T47D (cell line): ENCODE data around the gene KCNJ16.
A peak's percentile ranks its signal among the peaks of the same experiment; 100 is the strongest.

ENCODE experiments used
- DNase-seq, 2 experiments: peaks; one replicate each; pipeline versions ENCODE4 v3.0.0 to v3.0.0-alpha.2; 2011 to 2012; ENCODE audit warnings: low read depth in 1 of 2, low spot score in 1 of 2
- JUND ChIP-seq: IDR thresholded peaks from 2 replicates; pipeline ENCODE4 v1.6.1; 2012; ENCODE audit warnings: low read depth
- in situ Hi-C: cut with HindIII; loops from 2 replicates; pipeline ENCODE4 v1.10.0; 2016; ENCODE audit warnings: low sequenced_read_pairs, low pct_unique_long_range_greater_than_20kb

Gene KCNJ16

DNA sequence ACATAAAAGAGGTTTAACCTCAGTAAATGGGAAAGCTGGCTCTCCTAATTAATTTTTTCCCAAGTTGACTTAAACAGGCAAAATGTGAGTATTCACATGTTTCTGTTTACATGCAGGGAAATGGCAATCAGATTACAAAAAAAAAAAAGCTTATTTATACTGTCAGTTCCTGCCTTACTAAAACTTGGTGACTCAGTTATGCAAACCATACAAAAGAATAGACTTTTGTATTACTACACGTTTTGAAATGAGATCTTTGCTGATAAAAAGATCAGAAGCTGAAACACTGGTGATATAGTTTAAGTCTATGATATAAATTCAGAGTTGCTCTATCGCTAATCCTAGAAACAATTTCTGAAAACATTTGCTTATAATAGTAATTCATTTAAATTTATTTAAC, 85.0 kb downstream of the KCNJ16 start:
- TF ChIP-seq JUND: no peak
- in situ Hi-C loops: no loop called here
- no peak for DNase-seq

DNA sequence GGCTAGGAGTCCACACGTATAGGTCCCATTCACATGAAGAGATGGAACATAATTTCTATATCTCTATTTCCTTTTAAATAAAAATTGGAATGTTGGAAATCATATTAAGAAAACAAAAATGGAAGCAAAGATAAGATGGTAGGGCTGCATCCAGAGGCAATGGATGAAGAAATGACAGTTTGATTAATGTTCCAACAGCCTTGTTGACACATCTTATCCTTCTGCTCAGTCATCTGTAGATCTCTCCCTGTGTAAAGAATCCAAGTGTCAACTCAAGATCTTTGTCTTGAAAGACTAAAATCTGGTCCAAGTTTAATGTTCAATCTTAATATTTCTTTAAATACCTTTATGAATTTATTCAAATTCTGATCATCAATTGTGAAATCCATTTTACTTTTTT, 86.5 kb downstream of the KCNJ16 start:
- in situ Hi-C loops: no loop called here
- DNase-seq: no peak
- peak; percentile 93; the same call in 1 of the 2 replicates for TF ChIP-seq JUND

DNA sequence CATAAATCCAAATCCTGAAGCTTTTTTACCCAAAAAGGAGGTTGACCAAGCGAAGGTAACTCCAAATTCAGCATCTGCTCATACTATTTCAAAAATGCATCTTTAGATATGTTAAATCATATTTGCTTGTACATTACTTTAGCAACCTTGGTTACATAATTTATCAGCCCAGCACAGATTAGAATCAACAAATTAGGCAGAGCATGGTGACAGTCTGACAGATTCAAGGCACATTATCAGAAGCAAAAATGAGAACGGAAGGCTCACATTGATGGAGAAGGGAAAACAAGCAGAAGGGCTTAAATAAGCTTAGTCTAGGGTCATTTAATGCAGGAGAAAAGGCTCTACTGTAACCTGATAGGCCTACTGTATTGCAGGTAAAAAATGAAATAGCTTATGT, 90.4 kb downstream of the KCNJ16 start:
- no peak for DNase-seq
- in situ Hi-C loops: no loop called here
- no peak for TF ChIP-seq JUND

DNA sequence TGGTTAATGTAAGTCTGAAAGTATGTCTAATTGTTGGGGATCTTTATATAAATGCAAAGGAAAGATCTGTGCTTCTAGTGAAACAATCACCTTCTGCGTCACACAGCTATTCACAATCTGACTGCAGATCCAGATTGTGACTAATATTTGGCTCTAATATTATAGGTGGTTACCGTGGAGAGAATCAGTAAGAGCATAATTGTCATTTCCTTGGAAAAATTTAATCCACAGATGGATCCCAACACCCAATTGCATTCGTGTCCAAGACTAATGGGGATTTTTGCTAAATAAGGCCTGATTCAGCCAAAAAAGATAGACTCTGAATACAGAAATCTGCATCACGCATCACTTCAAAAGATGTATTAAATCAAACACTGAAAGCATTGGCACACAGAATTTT, 91.6 kb downstream of the KCNJ16 start:
- DNase-seq: no peak
- TF ChIP-seq JUND: no peak
- in situ Hi-C loops: no loop called here

DNA sequence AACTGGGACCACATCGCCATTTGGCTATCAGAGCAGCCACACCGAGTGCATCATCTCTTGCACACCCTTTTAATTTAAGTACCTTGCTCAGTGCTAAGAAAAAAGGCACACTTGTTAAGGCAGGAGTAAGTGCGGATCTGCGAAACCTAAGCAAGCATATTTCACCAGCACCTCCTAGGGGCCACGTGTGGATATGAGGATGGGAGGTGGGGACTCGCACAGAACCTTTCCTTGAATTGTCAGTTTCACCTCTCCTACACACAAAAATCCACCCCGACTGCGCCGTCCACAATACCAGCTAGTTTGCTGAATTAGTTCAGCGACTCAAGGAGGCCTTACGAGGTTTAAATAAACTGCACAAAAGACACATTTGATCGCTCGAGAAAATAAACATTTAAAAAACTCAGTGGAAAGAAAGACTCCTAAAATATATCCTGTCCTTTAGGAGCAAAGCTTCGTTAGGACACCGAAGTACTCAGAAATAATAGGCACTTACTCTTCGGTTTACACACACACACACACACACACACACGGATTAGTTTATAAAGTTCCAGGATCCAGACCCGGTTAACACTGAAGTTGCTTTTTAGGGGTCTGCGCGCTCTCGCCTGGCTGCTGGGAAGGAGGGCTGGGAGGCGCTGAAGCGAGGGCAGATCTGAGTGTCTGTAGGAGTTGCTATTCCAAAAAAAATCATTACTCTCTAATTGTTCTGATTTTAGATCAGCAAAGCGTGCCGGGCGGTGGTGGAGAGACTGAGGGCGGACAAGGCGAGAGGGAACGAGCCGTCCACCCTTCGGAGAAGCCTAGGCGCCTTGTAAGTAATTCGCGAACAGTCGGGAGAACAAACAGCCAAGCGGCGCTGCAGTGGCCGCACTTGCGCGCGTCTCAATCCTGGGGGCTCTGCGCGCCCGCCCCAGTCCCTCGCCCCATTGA, 93.3 kb downstream of the KCNJ16 start:
- in situ Hi-C loops: no loop called here
- DNase-seq: no peak
- no peak for TF ChIP-seq JUND

DNA sequence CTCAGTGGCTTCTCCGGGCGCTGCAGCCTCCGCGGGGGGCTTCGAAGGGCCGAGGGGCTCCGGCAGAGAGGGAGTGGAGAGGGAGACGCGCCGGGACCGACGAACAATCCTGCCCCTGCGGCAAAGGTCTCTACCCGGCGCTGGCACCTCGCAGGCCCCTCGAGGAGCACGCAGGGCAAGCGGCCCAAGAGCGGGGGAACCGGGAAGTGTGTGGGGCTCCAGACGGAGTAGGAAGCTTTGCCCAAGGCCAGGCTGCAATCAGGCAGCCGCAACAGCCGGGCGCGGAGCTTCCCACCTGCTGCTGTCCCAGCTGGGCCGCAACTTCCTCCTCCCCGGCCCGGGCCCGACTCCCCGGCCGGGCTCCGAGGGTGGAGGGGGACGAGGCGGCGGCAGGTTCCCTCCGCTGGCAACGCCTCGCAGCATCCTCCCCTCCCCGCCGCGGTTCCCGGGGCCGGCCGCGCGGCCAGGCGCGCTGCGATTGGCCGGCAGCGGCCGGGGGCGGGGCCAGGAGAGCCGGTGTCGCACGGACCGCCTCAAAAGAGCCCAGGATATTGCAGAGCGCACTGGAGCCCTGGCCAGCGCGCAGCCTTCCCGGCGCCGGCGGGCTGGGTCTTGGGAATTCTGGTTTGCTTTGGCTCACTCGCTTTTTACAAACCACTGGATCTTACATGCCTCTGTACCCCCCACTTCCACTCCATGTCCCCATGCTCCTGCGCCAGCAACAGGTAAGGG, 94.1 kb downstream of the KCNJ16 start, which contains the start of gene KCNJ2:
KCNJ2 (plus strand) TSS at position 556 of the 732 bp plus-strand sequence. CDS start 5,508 bp downstream, outside the sequence.
- no peak for DNase-seq
- no peak for TF ChIP-seq JUND
- in situ Hi-C loops: no loop called here

DNA sequence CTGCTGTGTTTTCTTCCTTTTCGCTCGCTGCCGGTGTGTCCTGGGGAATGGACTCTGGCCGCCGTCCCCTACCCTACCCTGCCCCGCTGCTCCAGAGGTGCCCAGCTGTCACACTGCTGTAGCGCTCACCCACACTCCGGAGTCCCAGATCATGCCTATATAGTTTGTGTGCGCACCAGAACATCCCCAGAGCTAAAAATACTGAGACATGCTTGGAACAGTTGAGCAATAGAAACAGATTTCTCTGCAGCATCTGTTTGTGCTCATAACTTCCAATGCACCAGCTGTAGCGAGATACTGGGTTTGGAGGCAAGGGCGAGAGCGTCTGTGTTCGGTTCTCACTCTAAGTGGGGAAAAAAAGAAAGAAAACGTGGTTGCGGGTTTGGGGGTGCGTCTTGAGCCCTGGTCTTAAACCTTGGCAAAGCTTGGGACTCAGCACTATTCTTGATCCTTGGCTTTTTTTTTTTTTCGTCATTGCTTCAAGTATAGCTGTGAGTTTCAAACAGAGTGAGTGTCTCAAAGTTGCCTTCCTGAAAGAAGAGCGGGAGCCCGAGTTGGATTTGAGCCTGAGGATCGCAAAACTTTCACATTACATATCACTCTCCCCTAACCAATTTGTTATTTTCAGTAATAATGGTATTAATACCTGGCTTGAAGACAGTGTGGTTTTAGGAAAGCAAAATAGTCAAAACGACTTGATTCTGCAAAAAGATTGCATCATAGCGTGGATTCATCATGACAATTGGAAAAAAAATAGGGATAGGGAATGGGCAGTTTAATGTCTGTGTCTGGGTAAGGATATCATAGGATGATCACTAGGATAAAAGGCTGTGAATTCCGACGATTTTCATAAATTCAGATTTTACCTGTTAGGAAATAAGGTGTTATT, 94.9 kb downstream of the KCNJ16 start:
- DNase-seq: no peak
- TF ChIP-seq JUND: no peak
- in situ Hi-C loops: no loop called here

DNA sequence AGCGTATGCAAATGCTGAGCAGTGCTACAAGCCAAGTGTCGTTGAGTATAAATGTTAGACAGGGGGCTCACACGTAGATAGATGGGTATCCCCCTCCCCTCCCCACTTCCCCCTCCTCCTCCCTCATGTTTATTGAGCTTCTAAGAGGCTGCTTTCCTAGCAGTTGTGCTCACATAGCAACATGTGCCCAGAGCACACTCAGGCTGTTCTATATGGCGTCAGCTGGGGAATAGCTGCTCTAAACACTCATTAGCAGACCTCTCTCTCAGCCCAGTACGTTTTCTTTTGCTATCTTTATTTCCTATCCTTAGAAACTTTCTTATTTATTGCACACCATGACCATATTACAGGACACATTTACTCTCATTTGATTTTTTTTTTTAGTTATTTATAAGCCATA, 96.1 kb downstream of the KCNJ16 start:
- in situ Hi-C loops: no loop called here
- TF ChIP-seq JUND: no peak
- DNase-seq: no peak

DNA sequence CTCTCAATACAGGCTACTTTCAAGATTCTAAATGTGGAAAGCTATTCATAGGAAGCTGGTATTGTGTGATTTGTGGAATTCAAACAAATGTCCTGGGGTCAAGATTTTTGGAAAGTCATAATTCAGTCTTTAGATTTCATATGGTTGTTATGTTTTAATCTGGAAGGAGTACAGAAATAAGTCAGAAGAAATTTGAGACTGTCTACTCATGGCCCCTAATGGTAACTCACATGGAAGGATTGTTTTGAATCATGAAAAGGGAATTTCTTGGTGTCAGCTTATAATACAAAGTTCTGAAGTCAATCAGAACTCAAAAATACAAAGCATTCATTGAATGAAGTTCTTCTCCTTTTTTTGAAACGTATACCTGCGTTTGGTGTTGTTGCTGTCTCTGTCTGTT, 97.4 kb downstream of the KCNJ16 start:
- TF ChIP-seq JUND: no peak
- in situ Hi-C loops: no loop called here
- no peak for DNase-seq

DNA sequence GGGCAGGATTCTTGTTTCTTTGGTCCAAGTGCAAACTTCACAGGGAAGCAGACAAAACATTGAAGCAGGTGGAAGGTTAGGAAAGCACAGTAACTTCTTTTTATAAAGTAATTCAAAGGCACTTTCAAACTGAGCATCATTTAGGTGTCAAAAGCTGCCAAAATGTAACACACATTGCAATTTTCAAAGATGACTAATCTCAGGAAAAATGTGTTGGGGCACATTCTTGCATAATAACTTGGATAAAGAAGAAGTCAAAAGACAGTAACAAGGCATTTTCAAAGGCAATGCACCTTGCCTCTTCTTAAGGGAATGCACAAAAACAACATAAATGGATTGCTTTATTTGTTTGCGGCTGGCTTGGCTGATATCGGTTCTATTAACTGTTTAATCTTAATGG, 97.9 kb downstream of the KCNJ16 start:
- in situ Hi-C loops: no loop called here
- no peak for TF ChIP-seq JUND
- no peak for DNase-seq

DNA sequence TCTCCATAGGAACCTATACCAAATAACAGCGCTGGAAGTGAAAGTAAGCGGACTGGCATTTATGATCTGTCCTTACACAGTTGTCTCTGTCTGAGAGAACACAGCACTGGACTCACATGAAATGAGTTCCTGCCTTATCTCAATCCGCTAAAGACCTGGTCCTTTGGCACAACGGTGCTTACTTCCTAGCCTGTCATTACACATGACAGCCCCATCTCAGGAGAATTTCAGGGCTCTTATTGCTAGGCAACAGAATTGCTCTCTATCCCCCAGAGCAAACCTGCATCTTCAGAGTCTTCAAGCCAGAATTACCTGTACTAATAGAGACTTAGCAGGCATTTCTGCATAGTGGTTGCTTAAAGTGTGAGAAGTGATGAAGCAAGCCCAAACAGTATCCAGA, 98.7 kb downstream of the KCNJ16 start:
- in situ Hi-C loops: no loop called here
- TF ChIP-seq JUND: no peak
- peak in 1 of 2 experiments; percentile 22 for DNase-seq

DNA sequence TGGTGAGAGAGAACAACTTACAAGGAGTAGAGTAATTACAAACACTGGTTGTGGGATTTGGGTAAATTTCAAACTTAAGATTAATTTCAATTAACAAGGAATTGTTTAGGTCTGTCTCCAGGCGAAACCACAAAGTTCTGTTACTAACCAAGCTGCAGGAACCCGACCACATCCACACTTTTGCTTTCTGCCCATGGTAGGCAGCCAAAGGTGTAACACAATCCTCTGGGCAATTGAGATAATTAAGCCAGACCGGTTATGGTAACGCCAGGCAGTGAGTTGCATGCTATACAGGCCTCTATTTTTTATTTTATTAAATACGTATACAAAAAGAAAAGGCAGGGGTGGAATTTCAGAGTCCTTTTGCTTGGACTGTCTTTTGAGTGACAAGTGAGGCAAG, 106.4 kb downstream of the KCNJ16 start:
- TF ChIP-seq JUND: no peak
- no peak for DNase-seq
- in situ Hi-C loops: no loop called here
